Measurements from ENCODE around the gene VAV3.

VAV3 gene

DNA sequence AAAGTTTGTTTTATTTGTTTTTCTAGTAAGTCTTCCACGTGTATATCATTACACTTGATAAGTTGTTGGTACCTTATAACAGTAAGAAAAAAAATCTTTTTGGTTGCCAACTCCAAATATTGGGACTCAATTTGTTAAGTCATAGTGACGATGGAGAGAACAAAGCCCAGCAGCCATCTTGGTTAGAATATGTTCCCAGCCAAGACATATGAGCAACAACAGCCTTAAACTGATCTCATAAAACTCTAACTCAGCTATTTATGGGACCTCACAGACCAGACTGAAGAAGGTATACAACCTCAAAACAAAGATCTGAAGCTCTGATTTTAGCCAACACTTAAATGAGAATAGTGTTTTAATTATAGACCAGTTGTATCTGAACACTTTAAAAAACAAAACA lies 281.3 kb downstream of the VAV3 start:
- TF ChIP-seq, protein P1, sequence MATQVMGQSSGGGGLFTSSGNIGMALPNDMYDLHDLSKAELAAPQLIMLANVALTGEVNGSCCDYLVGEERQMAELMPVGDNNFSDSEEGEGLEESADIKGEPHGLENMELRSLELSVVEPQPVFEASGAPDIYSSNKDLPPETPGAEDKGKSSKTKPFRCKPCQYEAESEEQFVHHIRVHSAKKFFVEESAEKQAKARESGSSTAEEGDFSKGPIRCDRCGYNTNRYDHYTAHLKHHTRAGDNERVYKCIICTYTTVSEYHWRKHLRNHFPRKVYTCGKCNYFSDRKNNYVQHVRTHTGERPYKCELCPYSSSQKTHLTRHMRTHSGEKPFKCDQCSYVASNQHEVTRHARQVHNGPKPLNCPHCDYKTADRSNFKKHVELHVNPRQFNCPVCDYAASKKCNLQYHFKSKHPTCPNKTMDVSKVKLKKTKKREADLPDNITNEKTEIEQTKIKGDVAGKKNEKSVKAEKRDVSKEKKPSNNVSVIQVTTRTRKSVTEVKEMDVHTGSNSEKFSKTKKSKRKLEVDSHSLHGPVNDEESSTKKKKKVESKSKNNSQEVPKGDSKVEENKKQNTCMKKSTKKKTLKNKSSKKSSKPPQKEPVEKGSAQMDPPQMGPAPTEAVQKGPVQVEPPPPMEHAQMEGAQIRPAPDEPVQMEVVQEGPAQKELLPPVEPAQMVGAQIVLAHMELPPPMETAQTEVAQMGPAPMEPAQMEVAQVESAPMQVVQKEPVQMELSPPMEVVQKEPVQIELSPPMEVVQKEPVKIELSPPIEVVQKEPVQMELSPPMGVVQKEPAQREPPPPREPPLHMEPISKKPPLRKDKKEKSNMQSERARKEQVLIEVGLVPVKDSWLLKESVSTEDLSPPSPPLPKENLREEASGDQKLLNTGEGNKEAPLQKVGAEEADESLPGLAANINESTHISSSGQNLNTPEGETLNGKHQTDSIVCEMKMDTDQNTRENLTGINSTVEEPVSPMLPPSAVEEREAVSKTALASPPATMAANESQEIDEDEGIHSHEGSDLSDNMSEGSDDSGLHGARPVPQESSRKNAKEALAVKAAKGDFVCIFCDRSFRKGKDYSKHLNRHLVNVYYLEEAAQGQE (IDR thresholded peaks at IDR 0.05; ENCODE audit: insufficient replicate concordance, low read depth): no peak
- no peak for TF ChIP-seq SPI1 (IDR thresholded peaks at IDR 0.05; ENCODE audit: borderline replicate concordance, low read depth)
- TF ChIP-seq, protein P2, sequence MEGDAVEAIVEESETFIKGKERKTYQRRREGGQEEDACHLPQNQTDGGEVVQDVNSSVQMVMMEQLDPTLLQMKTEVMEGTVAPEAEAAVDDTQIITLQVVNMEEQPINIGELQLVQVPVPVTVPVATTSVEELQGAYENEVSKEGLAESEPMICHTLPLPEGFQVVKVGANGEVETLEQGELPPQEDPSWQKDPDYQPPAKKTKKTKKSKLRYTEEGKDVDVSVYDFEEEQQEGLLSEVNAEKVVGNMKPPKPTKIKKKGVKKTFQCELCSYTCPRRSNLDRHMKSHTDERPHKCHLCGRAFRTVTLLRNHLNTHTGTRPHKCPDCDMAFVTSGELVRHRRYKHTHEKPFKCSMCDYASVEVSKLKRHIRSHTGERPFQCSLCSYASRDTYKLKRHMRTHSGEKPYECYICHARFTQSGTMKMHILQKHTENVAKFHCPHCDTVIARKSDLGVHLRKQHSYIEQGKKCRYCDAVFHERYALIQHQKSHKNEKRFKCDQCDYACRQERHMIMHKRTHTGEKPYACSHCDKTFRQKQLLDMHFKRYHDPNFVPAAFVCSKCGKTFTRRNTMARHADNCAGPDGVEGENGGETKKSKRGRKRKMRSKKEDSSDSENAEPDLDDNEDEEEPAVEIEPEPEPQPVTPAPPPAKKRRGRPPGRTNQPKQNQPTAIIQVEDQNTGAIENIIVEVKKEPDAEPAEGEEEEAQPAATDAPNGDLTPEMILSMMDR (IDR thresholded peaks at IDR 0.05; ENCODE audit: insufficient read depth, low read length): no peak
- TF ChIP-seq GABPA (IDR thresholded peaks at IDR 0.05; ENCODE audit: low read depth): no peak
- TF ChIP-seq POLR2AphosphoS5 (IDR thresholded peaks at IDR 0.05; ENCODE audit: low read depth): no peak
- Histone ChIP-seq H3K27me3 (ENCODE audit: insufficient read depth, poor library complexity, severe bottlenecking) (no peaks in the 10 kb centered on the region), H3K27ac (replicated peaks) (no peak overlapping the region), H3K4me3 (replicated peaks; ENCODE audit: insufficient read depth, low read length) (no peak overlapping the region)
- DNase-seq (ENCODE audit: low read depth in 1 of 2, low spot score in 1 of 2): no peak

DNA sequence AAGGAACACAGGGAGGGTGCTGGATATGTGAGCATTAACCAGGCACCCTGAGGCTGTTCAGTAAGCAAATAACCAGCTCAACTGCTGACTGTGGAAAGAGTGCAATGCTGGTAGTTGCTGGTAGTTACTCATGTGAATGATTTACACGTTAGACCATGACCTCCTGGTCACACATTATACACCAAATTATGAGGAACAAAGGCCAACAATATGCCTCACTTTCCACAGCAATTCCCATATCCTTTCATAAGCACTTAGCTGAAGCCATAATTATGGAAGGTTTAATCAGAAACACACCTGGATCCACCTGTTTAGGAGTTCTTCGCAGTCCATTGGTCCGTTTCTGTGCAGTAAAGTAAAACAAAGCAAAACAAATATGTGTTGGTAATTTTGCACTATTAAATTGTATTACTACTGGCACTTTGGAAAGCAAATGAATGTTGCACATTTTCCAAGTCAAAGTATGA lies 281.8 kb downstream of the VAV3 start:
- TF ChIP-seq, protein P2 (IDR thresholded peaks at IDR 0.05; ENCODE audit: insufficient read depth, low read length): no peak
- TF ChIP-seq POLR2AphosphoS5 (IDR thresholded peaks at IDR 0.05; ENCODE audit: low read depth) (no peak), SPI1 (IDR thresholded peaks at IDR 0.05; ENCODE audit: borderline replicate concordance, low read depth) (no peak), GABPA (IDR thresholded peaks at IDR 0.05; ENCODE audit: low read depth) (no peak)
- TF ChIP-seq, protein P1 (IDR thresholded peaks at IDR 0.05; ENCODE audit: insufficient replicate concordance, low read depth): no peak
- Histone ChIP-seq H3K27ac (replicated peaks) (no peak overlapping the region), H3K4me3 (replicated peaks; ENCODE audit: insufficient read depth, low read length) (no peak overlapping the region), H3K27me3 (ENCODE audit: insufficient read depth, poor library complexity, severe bottlenecking) (no peaks in the 10 kb centered on the region)
- DNase-seq (ENCODE audit: low read depth in 1 of 2, low spot score in 1 of 2): no peak

DNA sequence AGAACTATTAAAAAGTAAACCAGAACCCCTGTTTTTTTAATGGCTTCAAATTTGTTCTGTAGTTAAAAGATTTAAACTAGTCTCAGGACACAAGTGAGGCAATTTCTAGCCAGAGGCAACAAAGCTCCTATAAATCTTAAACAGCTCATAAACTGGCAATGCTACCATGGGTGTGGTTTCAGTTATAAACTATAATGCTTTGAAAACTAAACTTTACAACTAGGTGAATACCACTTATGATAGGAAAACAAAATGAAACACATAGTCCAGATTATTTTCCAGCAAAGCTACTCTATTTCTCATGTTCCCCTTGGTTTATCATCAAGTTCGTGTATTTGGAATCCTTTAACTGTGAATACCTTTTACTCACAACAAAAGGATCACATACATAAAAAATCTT lies 282.5 kb downstream of the VAV3 start:
- no peaks in the 10 kb centered on the region for H3K27me3 ChIP-seq (ENCODE audit: insufficient read depth, poor library complexity, severe bottlenecking)
- no peak overlapping the region for H3K4me3 ChIP-seq (replicated peaks; ENCODE audit: insufficient read depth, low read length)
- no peak for TF ChIP-seq GABPA (IDR thresholded peaks at IDR 0.05; ENCODE audit: low read depth)
- TF ChIP-seq POLR2AphosphoS5 (IDR thresholded peaks at IDR 0.05; ENCODE audit: low read depth): no peak
- TF ChIP-seq, protein P2 (IDR thresholded peaks at IDR 0.05; ENCODE audit: insufficient read depth, low read length): no peak
- no peak for TF ChIP-seq SPI1 (IDR thresholded peaks at IDR 0.05; ENCODE audit: borderline replicate concordance, low read depth)
- TF ChIP-seq, protein P1 (IDR thresholded peaks at IDR 0.05; ENCODE audit: insufficient replicate concordance, low read depth): no peak
- DNase-seq (ENCODE audit: low read depth in 1 of 2, low spot score in 1 of 2): no peak
- no peak overlapping the region for H3K27ac ChIP-seq (replicated peaks)
